HS-5 (cell line): ENCODE measurements around the gene ACYP1.

ENCODE experiments used
- DNase-seq: peaks from one replicate; pipeline ENCODE4 v3.0.0-alpha.2; 2012; ENCODE audit warnings: low read depth

Gene ACYP1

GRCh38 chr14:75040959-75041358 lies 22.9 kb downstream of the ACYP1 start:
- DNase-seq, result no peak

GRCh38 chr14:75040507-75040906 lies 23.3 kb downstream of the ACYP1 start:
- DNase-seq, result no peak

DNA sequence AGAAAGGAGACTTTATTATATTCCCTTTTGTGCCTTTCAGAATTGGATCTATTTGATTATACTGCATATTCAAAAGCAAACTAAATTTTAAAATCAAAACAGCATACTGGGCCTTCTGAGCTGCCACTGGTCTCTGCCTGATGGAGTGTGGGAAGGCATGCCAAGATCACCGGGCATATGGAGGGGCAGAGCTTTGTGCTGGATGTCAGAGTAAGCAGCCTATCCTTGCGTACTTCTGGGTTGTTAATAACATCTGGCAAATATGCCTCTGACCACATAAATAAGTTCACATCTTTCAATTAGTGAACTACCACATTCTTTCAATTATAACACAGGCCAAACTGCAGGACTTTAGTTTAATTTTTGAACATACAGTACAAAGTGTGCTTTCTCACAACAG lies 30.9 kb downstream of the ACYP1 start:
- DNase-seq, result no peak

DNA sequence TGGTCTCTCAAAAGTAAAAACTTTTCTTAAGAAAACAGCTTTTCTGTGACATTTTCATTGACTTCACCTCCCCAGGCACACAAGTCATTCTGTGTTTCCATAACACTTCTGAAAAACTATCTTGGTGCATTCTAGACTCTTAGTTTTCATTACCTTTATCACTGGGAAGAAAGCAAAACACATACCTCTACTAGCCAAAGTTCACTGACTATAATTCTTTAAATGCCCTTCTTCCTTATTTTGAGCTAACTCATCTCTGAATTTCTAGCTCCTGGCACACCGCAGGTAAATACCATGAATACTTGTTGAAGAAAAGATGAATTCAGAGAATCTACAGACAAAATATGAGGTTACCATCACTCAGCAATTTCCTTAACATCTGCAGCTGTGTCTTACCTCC lies 33.7 kb downstream of the ACYP1 start:
- DNase-seq, result no peak

DNA sequence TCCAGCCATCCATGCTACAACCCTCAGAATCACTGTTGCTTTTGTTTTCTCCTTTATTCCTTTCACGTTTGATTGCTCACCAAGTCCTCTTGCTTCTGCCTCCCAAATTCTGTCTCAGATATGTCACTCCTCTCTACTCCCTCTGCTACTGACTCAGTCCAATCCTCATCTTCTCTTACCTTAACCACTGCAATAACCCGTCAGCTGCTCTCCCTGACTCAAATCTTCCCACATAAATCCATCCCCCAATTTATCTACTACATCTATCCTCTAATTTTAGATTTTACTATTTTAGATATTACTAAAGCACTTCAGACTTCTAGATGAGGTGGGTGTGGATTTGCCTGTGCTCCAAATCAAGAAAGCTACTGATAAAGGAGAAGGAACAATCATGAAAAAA lies 37.9 kb downstream of the ACYP1 start:
- DNase-seq, result no peak

- DNase-seq, result no peak
Measured at GRCh38 chr14:75025082-75025481, 38.7 kb downstream of the ACYP1 start.

- no peak for DNase-seq
Measured at GRCh38 chr14:75023108-75023507, 40.7 kb downstream of the ACYP1 start.

- no peak for DNase-seq
Measured at GRCh38 chr14:75022655-75023054, 41.2 kb downstream of the ACYP1 start.

GRCh38 chr14:75018694-75019093 lies 45.1 kb downstream of the ACYP1 start:
- DNase-seq, result no peak

DNA sequence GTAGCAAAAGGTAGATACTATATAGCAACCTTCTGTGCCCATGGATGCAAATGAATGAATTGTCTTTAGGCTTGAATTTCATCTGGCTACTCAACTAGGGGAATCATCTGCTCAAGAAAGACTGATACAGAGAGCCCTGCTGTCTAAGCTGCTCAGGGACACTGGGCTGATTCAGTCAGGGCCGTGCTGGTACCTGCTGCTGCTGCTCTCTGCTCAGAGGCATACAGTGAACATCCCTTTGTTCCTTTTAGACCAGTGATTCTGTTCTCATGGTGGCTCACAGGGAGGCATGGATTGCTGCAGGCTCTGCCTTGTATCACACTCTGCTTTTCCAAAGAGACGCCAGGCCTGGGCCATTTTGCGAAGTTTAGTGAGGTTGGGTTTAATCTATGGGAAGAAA lies 47.0 kb downstream of the ACYP1 start:
- DNase-seq, result no peak

DNA sequence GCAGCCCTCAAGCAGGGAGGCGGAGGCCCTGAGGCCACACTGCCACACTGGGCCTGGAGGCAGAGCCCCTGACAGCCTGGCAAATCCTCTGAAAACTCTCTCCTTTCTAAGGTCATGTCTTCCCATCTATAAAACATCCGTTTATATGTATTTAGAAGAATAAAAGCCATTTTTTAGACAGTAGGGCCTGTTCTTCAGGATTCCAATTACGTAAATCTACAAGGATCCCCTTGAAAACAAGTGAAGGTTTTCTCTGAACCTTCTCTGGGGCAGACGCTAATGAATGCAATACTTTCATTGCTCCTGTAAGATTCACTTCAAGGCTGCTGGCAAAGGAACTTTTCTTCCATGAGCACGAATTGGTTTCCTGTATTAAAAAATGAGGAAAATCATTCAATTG lies 48.3 kb downstream of the ACYP1 start:
- no peak for DNase-seq

DNA sequence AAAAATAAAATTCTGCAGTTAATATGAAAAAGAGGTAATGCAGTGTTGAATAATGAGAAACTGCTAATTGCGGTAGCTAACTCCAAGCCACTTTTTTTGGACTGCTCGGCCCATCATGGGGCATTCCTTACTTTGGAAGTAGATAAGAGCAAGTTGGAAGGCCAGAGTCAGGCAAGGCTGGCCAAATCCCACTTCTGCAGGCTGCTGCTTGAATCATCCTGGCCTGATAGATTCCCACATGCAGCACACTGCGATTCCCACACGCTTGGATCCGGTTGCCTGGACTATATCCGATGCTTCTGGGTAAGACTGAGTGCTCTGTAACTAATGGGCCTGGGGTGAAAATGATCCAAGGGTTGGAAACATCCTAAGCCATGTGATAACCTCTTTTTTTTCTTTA lies 50.5 kb downstream of the ACYP1 start:
- no peak for DNase-seq

DNA sequence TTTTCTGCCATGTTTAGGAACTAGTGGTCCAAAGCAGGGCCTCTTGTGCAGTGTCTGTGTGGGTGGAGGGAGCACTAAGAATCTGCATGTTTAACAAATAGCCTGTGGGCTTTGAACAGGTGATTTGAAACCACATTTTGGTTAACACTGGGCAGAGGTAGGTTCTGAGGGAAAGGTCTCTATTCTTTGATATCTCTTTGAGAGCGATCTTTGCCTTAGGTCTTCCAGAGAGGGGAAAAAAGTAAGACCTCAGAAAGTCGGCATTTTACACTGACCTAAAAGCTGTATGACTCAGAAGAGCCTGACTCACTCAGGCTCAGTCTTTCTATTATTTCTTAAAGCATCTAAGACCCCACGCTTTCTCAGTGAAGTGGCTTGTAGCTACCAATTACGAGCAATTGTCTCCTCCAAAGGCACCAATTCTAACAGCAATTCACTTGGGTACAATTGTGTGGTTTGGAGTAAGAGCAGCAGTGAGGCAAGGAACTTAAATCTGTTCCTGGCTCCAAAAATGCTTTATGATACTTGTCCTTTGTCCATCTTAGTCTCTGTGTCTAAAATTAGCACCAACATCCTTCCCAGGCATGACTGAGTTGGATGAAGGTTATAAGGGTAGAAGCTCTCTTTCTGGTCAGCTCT lies 52.3 kb downstream of the ACYP1 start:
- peak; percentile 46 for DNase-seq

GRCh38 chr14:75010472-75011093 lies 53.2 kb downstream of the ACYP1 start:
- no peak for DNase-seq

DNA sequence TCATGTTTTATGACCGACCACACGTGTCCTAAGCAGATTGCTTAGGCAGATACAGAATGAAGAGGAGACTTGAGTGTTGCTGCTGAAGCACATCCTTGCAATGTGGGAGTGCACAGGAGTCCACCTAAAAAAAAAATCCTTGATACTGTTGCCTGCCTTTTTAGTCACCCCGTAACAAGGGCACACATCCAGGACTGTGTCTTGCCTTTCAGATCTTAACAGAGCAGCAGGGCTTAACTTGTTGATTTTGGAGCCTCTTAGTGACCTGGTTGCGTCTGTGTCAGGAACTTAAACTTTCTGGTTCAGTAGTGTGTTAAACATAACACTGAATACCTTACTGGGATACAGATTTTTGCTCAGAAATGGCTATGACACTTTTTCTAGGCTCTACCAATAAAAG lies 54.6 kb downstream of the ACYP1 start:
- no peak for DNase-seq

DNA sequence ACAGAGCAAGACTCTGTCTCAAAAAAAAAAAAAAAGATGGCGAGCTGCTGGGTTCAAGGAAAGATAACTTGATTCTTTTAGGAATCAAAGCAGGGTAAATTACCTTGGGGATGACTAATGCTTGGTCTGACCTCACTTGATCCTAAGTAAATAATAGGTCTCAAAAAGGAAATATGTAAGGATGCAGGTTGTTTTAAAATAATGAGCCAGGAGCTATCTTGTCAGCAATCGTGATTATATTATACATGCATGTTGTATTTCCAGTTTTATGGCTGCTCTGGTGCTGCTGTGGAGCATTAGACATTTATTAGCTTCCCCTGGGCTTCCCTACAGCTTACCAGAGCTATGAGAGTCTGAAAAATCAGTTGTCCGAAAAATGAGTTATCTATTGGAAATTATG lies 58.5 kb downstream of the ACYP1 start:
- DNase-seq, result no peak

- DNase-seq, result no peak
Measured at GRCh38 chr14:75003250-75004027, 60.4 kb downstream of the ACYP1 start.
